Inferior parietal cortex (tissue), 1 donor: ENCODE measurements around the gene STUB1.
A peak's percentile ranks its signal among the peaks of the same experiment; 100 is the strongest.

ENCODE experiments used
- DNase-seq: peaks from one replicate; pipeline ENCODE4 v3.0.0-alpha.2; 2016; ENCODE audit errors: extremely low spot score

The STUB1 gene

GRCh38 chr16:679814-680624 is at the start of gene STUB1:
TSS of gene STUB1 (plus strand) at chr16:680410. CDS start at chr16:680526, 116 bp downstream.
- DNase-seq, result peak; percentile 75

- no peak for DNase-seq
These were observed 49.3 kb upstream of the STUB1 start, which contains the start of gene WFIKKN1 for GRCh38 chr16:630815-631405. TSS of gene WFIKKN1 (plus strand) at chr16:630985. CDS start at chr16:631254, 269 bp downstream.

GRCh38 chr16:631808-632358 is 48.3 kb upstream of the STUB1 start:
- no peak for DNase-seq

GRCh38 chr16:632486-633335 is 47.5 kb upstream of the STUB1 start:
- DNase-seq, result no peak

GRCh38 chr16:633336-634050 is 46.7 kb upstream of the STUB1 start:
- DNase-seq, result no peak

- DNase-seq, result no peak
These were observed 46.0 kb upstream of the STUB1 start for GRCh38 chr16:634051-634670.

GRCh38 chr16:634996-635395 is 45.2 kb upstream of the STUB1 start:
- no peak for DNase-seq

- DNase-seq, result no peak
These were observed 44.5 kb upstream of the STUB1 start for GRCh38 chr16:635573-636205.

- DNase-seq, result peak; percentile 98
These were observed 43.8 kb upstream of the STUB1 start, which contains the start of gene METTL26 for GRCh38 chr16:636206-637080. TSS of gene METTL26 (minus strand) at chr16:636305. CDS start at chr16:636290, 15 bp downstream.

- DNase-seq, result no peak
These were observed 42.9 kb upstream of the STUB1 start for GRCh38 chr16:637081-638018.

- no peak for DNase-seq
These were observed 42.1 kb upstream of the STUB1 start for GRCh38 chr16:638034-638543.

- no peak for DNase-seq
These were observed 41.4 kb upstream of the STUB1 start for GRCh38 chr16:638836-639235.

GRCh38 chr16:640614-641013 is 39.6 kb upstream of the STUB1 start:
- DNase-seq, result no peak

GRCh38 chr16:641326-642188 is 38.7 kb upstream of the STUB1 start, which contains the start of gene MCRIP2:
TSS of gene MCRIP2 (plus strand) at chr16:641828. CDS start at chr16:641992, 164 bp downstream.
- no peak for DNase-seq

GRCh38 chr16:642189-643049 is 37.8 kb upstream of the STUB1 start:
- DNase-seq, result no peak

GRCh38 chr16:643050-643368 is 37.2 kb upstream of the STUB1 start:
- DNase-seq, result no peak
